GM21447 (cell line): ENCODE data around the gene PKN1.
"Not testable (repeated sequence)": the region's sequence is repeated elsewhere in the genome, so short reads cannot be mapped to it uniquely, and the experiment has no call there.

Source experiments
- ATAC-seq: cut with Tn5 transposase; IDR thresholded peaks from one replicate; pipeline ENCODE4 v1.9.1; 2021; ENCODE audit not compliant: unreplicated experiment

PKN1 gene

GRCh38 chr19:14432791-14433553, at the start of gene PKN1:
PKN1 (plus strand) TSS chr19:14433306; CDS start chr19:14433522, 216 bp downstream.
- ATAC-seq, result no peak

GRCh38 chr19:14383661-14384555, 49.2 kb upstream of the PKN1 start:
- peak; percentile 28 for ATAC-seq

GRCh38 chr19:14385492-14385891, 47.6 kb upstream of the PKN1 start:
- no peak for ATAC-seq

GRCh38 chr19:14390548-14390947, 42.6 kb upstream of the PKN1 start:
- no peak for ATAC-seq

GRCh38 chr19:14391156-14391821, 41.8 kb upstream of the PKN1 start:
- ATAC-seq, result no peak

GRCh38 chr19:14393329-14393728, 39.8 kb upstream of the PKN1 start:
- ATAC-seq, result no peak

GRCh38 chr19:14394167-14394566, 38.9 kb upstream of the PKN1 start:
- ATAC-seq, result no peak

- no peak for ATAC-seq
These were observed 37.8 kb upstream of the PKN1 start for GRCh38 chr19:14395262-14395661.

GRCh38 chr19:14395710-14396336, 37.3 kb upstream of the PKN1 start:
- no peak for ATAC-seq

GRCh38 chr19:14396730-14397129, 36.4 kb upstream of the PKN1 start:
- ATAC-seq, result not testable (repeated sequence)

GRCh38 chr19:14397168-14397567, 35.9 kb upstream of the PKN1 start:
- not testable (repeated sequence) for ATAC-seq

- ATAC-seq, result no peak
These were observed 32.1 kb upstream of the PKN1 start for GRCh38 chr19:14400951-14401431.

GRCh38 chr19:14401468-14402195, 31.5 kb upstream of the PKN1 start:
- ATAC-seq, result no peak

- no peak for ATAC-seq
These were observed 30.6 kb upstream of the PKN1 start for GRCh38 chr19:14402332-14403144.

- not testable (repeated sequence) for ATAC-seq
These were observed 29.8 kb upstream of the PKN1 start for GRCh38 chr19:14403145-14403930.

GRCh38 chr19:14404312-14404711, 28.8 kb upstream of the PKN1 start:
- no peak for ATAC-seq

- ATAC-seq, result no peak
These were observed 27.7 kb upstream of the PKN1 start for GRCh38 chr19:14405380-14405757.

- ATAC-seq, result peak; percentile 54
These were observed 27.1 kb upstream of the PKN1 start for GRCh38 chr19:14405758-14406644.
